NCI-H2081 treated with DMSO at 0.1 percent for 48 hours (cell line): ENCODE results near the gene IL37.
"Not testable (repeated sequence)": the region's sequence is repeated elsewhere in the genome, so short reads cannot be mapped to it uniquely, and the experiment has no call there.

Source experiments
- DNase-seq: peaks from one replicate; lab custom pipeline; 2025; lab: John Stamatoyannopoulos, UW

IL37 gene

GRCh38 chr2:112923237-112923966, 12.4 kb downstream of the IL37 start:
- DNase-seq = no peak

GRCh38 chr2:112923967-112924338, 13.0 kb downstream of the IL37 start:
- no peak for DNase-seq

GRCh38 chr2:112924360-112924759, 13.4 kb downstream of the IL37 start:
- DNase-seq = no peak

GRCh38 chr2:112924821-112925220, 13.9 kb downstream of the IL37 start:
- DNase-seq = no peak

GRCh38 chr2:112926707-112927106, 15.7 kb downstream of the IL37 start:
- DNase-seq = no peak

GRCh38 chr2:112927745-112928144, 16.8 kb downstream of the IL37 start:
- no peak for DNase-seq

- no peak for DNase-seq
Measured at GRCh38 chr2:112933261-112933660, 22.3 kb downstream of the IL37 start.

GRCh38 chr2:112934117-112934516, 23.2 kb downstream of the IL37 start:
- not testable (repeated sequence) for DNase-seq

- no peak for DNase-seq
Measured at GRCh38 chr2:112936927-112937232, 25.9 kb downstream of the IL37 start.

- DNase-seq = no peak
Measured at GRCh38 chr2:112938904-112939303, 27.9 kb downstream of the IL37 start.

GRCh38 chr2:112939425-112939824, 28.5 kb downstream of the IL37 start:
- no peak for DNase-seq

- no peak for DNase-seq
Measured at GRCh38 chr2:112940859-112941625, 30.1 kb downstream of the IL37 start.

GRCh38 chr2:112941753-112942653, 31.0 kb downstream of the IL37 start:
- peak; percentile 21 for DNase-seq

- no peak for DNase-seq
Measured at GRCh38 chr2:112942654-112943002, 31.7 kb downstream of the IL37 start.

- DNase-seq = no peak
Measured at GRCh38 chr2:112944971-112945370, 34.0 kb downstream of the IL37 start.

- no peak for DNase-seq
Measured at GRCh38 chr2:112946086-112946485, 35.1 kb downstream of the IL37 start.

GRCh38 chr2:112947374-112947773, 36.4 kb downstream of the IL37 start:
- DNase-seq = no peak

- no peak for DNase-seq
Measured at GRCh38 chr2:112949456-112949855, 38.5 kb downstream of the IL37 start.

- DNase-seq = no peak
Measured at GRCh38 chr2:112954364-112954763, 43.4 kb downstream of the IL37 start.

- DNase-seq = no peak
Measured at GRCh38 chr2:112957511-112957910, 46.5 kb downstream of the IL37 start.

- DNase-seq = peak; percentile 10
Measured at GRCh38 chr2:112958428-112959108, 47.6 kb downstream of the IL37 start.

GRCh38 chr2:112959109-112959812, 48.3 kb downstream of the IL37 start:
- DNase-seq = no peak
